Panc1 (cell line): ENCODE data around the gene MAMSTR. TPM values are rescaled to one million over a fixed set of nuclear protein-coding genes. Genes with fewer than 3 reads are reported as not detected.
A peak's percentile ranks its signal among the peaks of the same experiment; 100 is the strongest.

Experiments
- ATAC-seq: fragments of 200-7000 bp; cut with Tn5 transposase; 2 replicates; pipeline ENCODE4 v1.9.1; 2020; ENCODE audit warnings: mild to moderate bottlenecking, moderate library complexity
- BruUV-seq: library from RNA; stranded (reverse); fragments of 400-500 nt; replicated peaks from 2 replicates; lab custom pipeline; 2021; lab: Mats Ljungman, UMichigan
- CTCF ChIA-PET: fragments of 300-600 bp; sonication (Branson Sonifier 250); formaldehyde crosslinking; loops from one replicate; lab custom pipeline; 2022; ENCODE audit warnings: antibody characterized with exemption; lab: Charles Lee
- POLR2A ChIA-PET: fragments of 300-600 bp; sonication (Branson Sonifier 250); formaldehyde crosslinking; loops from one replicate; lab custom pipeline; 2022; ENCODE audit warnings: antibody characterized with exemption; lab: Charles Lee
- DNase-seq: peaks from one replicate; pipeline ENCODE4 v3.0.0-alpha.2; 2010; ENCODE audit warnings: low read depth, low spot score
- H3K27ac ChIP-seq: 2 replicates; pipeline ENCODE4 v1.5.1; 2011; ENCODE audit warnings: mild to moderate bottlenecking, low read length, inconsistent platforms
- H3K27me3 ChIP-seq: fragments of 200-500 bp; sonication (Bioruptor generic); 2 replicates; pipeline ENCODE4 v1.6.0; 2014; ENCODE audit warnings: low read length, inconsistent platforms; ENCODE audit not compliant: control insufficient read depth, insufficient read depth
- H3K36me3 ChIP-seq: fragments of 200-500 bp; sonication (Bioruptor generic); 2 replicates; pipeline ENCODE4 v1.5.1; 2014; ENCODE audit warnings: inconsistent platforms, mild to moderate bottlenecking, low read length, moderate library complexity; ENCODE audit not compliant: control insufficient read depth, insufficient read depth
- H3K4me1 ChIP-seq: 2 replicates; pipeline ENCODE4 v1.5.1; 2011; ENCODE audit warnings: inconsistent platforms, mild to moderate bottlenecking, low read length, moderate library complexity; ENCODE audit not compliant: control insufficient read depth, insufficient read depth
- H3K4me3 ChIP-seq, 2 experiments: 2 replicates each; pipeline ENCODE4 v1.5.1; 2011 to 2012; ENCODE audit warnings: low read depth in 2 of 2, low read length in 2 of 2, mild to moderate bottlenecking in 2 of 2, inconsistent platforms in 1 of 2, moderate library complexity in 1 of 2
- H3K9me3 ChIP-seq: fragments of 200-500 bp; sonication (Bioruptor generic); 2 replicates; pipeline ENCODE4 v1.5.1; 2014; ENCODE audit warnings: low read depth, mild to moderate bottlenecking, inconsistent platforms, low read length, moderate library complexity; ENCODE audit not compliant: control insufficient read depth, insufficient read depth
- CTCF ChIP-seq: fragments of 450-650 bp; IDR thresholded peaks from 2 replicates; pipeline ENCODE4 v1.5.1; 2017; ENCODE audit warnings: mild to moderate bottlenecking
- POLR2AphosphoS5 ChIP-seq: IDR thresholded peaks from 2 replicates; pipeline ENCODE4 v1.6.1; 2012; ENCODE audit warnings: mild to moderate bottlenecking, low read depth, low read length, moderate library complexity
- SIN3A ChIP-seq: IDR thresholded peaks from 2 replicates; pipeline ENCODE4 v1.6.1; 2012; ENCODE audit warnings: low read depth, mild to moderate bottlenecking, low read length, moderate library complexity, borderline replicate concordance; ENCODE audit not compliant: insufficient read depth
- TCF7L2 ChIP-seq: IDR thresholded peaks from 2 replicates; pipeline ENCODE4 v1.6.1; 2011; ENCODE audit warnings: mild to moderate bottlenecking, low read depth, low read length, inconsistent platforms
- in situ Hi-C: cut with HindIII; loops from 2 replicates; pipeline ENCODE4 v1.10.0; 2016; ENCODE audit warnings: low sequenced_read_pairs, low pct_unique_long_range_greater_than_20kb
- intact Hi-C: fragments of 100-400 bp; cut with micrococcal nuclease; formaldehyde crosslinking; loops from one replicate; pipeline ENCODE4 v1.10.0; 2022; ENCODE audit not compliant: unreplicated experiment
- total RNA-seq: library from RNA; stranded (reverse); gene quantifications from one replicate; pipeline ENCODE4 v1.2.1, GENCODE V29; 2021; ENCODE audit not compliant: unreplicated experiment
- TF ChIP-seq, protein P1 (sequence below), 2 experiments: IDR thresholded peaks; 2 replicates each; pipeline ENCODE4 v1.6.1; 2011 to 2012; ENCODE audit warnings: low read depth in 2 of 2, control low read depth in 1 of 2, low read length in 1 of 2, mild to moderate bottlenecking in 1 of 2, moderate library complexity in 1 of 2; ENCODE audit not compliant: insufficient read depth in 1 of 2

MAMSTR gene
- total RNA-seq, 1 experiment from 2014 or later: 3.3 TPM

DNA sequence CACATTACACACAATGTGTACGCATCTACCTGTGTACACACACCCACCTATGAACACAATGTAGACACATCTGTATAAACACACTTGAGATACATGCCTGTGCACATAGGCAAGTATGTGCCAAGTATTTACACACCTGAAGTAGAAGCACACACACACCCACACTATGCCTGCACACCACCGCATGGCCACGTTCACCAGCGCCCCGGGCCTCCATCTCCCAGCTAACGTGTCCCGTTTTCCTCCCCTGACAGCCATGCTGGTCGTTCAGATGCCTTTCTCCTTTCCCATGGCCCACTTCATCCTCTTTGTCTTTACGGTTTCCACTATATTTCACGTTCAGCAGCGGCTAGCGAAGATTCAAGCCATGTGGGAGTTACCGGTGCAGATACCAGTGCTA lies 16.8 kb downstream of the MAMSTR start:
- POLR2A ChIA-PET: no interaction called here
- intact Hi-C loops (no loop called here), in situ Hi-C loops (no loop called here)
- CTCF ChIA-PET: no interaction called here
- Histone ChIP-seq H3K9me3 (no peaks in the 10 kb centered on the region), H3K4me3 (no peak overlapping the region), H3K4me1 (0 out of 2 replicates have a peak, but pooled peaks cover 3% of the 10 kb centered on the region), H3K27ac (no peak overlapping the region), H3K27me3 (no peaks in the 10 kb centered on the region), H3K36me3 (no peaks in the 10 kb centered on the region)
- TF ChIP-seq CTCF (no peak), POLR2AphosphoS5 (no peak), TCF7L2 (no peak), SIN3A (no peak)
- TF ChIP-seq, protein P1, sequence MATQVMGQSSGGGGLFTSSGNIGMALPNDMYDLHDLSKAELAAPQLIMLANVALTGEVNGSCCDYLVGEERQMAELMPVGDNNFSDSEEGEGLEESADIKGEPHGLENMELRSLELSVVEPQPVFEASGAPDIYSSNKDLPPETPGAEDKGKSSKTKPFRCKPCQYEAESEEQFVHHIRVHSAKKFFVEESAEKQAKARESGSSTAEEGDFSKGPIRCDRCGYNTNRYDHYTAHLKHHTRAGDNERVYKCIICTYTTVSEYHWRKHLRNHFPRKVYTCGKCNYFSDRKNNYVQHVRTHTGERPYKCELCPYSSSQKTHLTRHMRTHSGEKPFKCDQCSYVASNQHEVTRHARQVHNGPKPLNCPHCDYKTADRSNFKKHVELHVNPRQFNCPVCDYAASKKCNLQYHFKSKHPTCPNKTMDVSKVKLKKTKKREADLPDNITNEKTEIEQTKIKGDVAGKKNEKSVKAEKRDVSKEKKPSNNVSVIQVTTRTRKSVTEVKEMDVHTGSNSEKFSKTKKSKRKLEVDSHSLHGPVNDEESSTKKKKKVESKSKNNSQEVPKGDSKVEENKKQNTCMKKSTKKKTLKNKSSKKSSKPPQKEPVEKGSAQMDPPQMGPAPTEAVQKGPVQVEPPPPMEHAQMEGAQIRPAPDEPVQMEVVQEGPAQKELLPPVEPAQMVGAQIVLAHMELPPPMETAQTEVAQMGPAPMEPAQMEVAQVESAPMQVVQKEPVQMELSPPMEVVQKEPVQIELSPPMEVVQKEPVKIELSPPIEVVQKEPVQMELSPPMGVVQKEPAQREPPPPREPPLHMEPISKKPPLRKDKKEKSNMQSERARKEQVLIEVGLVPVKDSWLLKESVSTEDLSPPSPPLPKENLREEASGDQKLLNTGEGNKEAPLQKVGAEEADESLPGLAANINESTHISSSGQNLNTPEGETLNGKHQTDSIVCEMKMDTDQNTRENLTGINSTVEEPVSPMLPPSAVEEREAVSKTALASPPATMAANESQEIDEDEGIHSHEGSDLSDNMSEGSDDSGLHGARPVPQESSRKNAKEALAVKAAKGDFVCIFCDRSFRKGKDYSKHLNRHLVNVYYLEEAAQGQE (IDR thresholded peaks at IDR 0.05; ENCODE audit: insufficient read depth in 1 of 2, low read depth in 2 of 2, low read length in 1 of 2): no peak
- ATAC-seq (no peak), DNase-seq (no peak)
- BruUV-seq: no TSS peak

DNA sequence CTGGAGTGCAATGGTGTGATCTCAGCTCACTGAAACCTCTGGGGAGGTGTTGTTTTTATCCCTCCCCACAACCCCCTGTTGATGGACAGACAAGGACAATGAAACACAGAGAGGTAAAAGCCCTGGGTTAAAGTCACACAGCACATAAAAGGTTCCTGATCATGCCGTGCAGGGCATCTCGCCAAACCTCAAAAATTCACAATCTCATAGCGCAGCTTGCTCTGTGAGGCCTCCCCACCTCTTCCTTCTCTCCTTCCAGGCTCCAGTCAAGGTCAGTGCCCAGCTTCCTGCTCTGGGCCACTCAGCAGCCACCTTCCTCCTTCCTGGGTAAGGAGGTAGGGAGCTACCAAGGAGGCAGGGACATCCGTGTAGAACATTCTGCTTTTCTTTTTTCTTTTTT lies 21.5 kb downstream of the MAMSTR start:
- POLR2A ChIA-PET: no interaction called here
- no peak for TF ChIP-seq POLR2AphosphoS5
- TF ChIP-seq TCF7L2: no peak
- no peak for TF ChIP-seq CTCF
- no peak for TF ChIP-seq SIN3A
- TF ChIP-seq, protein P1 (IDR thresholded peaks at IDR 0.05; ENCODE audit: insufficient read depth in 1 of 2, low read depth in 2 of 2, low read length in 1 of 2): no peak
- peaks cover 3% of the 10 kb centered on the region; the same call in 1 of the 2 replicates for H3K4me1 ChIP-seq
- CTCF ChIA-PET: no interaction called here
- H3K36me3 ChIP-seq: no peaks in the 10 kb centered on the region
- BruUV-seq: no TSS peak
- H3K27ac ChIP-seq: no peak overlapping the region
- no peak overlapping the region for H3K4me3 ChIP-seq
- DNase-seq (no peak), ATAC-seq (peak; percentile 72; the same call in 1 of the 2 replicates)
- intact Hi-C loops (no loop called here), in situ Hi-C loops (no loop called here)
- H3K27me3 ChIP-seq: no peaks in the 10 kb centered on the region
- H3K9me3 ChIP-seq: no peaks in the 10 kb centered on the region
